HEK293 (cell line): ENCODE results near the gene RNF10.
A peak's percentile ranks its signal among the peaks of the same experiment; 100 is the strongest.

Source experiments
- CTCF ChIA-PET: fragments of 350-600 bp; formaldehyde crosslinking; extraction: SDS; loops from one replicate; lab custom pipeline; 2021; ENCODE audit warnings: antibody characterized with exemption; lab: Yijun Ruan, JAX
- POLR2A ChIA-PET: fragments of 300-600 bp; formaldehyde crosslinking; extraction: SDS; loops from one replicate; lab custom pipeline; 2020; ENCODE audit warnings: antibody characterized with exemption, inconsistent platforms; lab: Yijun Ruan, JAX
- H3K27ac ChIP-seq: fragments of 200-500 bp; sonication (Bioruptor generic); 2 replicates; pipeline ENCODE4 v1.5.1; 2014; ENCODE audit warnings: low read depth, low read length, control low read depth, inconsistent platforms; ENCODE audit errors: extremely low read depth
- H3K36me3 ChIP-seq, 2 experiments: fragments of 200-500 bp in 1 of 2; sonication (Bioruptor generic) in 1 of 2; 1 replicate in 1 of 2; 2 replicates in 1 of 2; pipeline ENCODE4 v1.5.1; 2014 to 2017; ENCODE audit warnings: inconsistent platforms in 2 of 2, low read length in 2 of 2; ENCODE audit not compliant: control insufficient read depth in 2 of 2, insufficient read depth in 1 of 2
- H3K4me1 ChIP-seq: fragments of 200-500 bp; sonication (Bioruptor generic); 2 replicates; pipeline ENCODE4 v1.5.1; 2014; ENCODE audit warnings: mild to moderate bottlenecking, low read length, inconsistent platforms; ENCODE audit not compliant: control insufficient read depth, insufficient read depth
- H3K4me3 ChIP-seq: 2 replicates; pipeline ENCODE4 v1.5.1; 2011; ENCODE audit warnings: low read depth, mild to moderate bottlenecking, control low read depth, low read length, moderate library complexity
- H3K9me3 ChIP-seq: fragments of 200-500 bp; sonication (Bioruptor generic); 2 replicates; pipeline ENCODE4 v1.5.1; 2014; ENCODE audit warnings: low read depth, low read length, inconsistent platforms; ENCODE audit not compliant: control insufficient read depth, insufficient read depth
- KLF7 ChIP-seq: fragments of 450-650 bp; formaldehyde crosslinking; IDR thresholded peaks from 2 replicates; pipeline ENCODE4 v1.5.1; 2016; ENCODE audit warnings: missing biosample characterization, missing genetic modification characterization, borderline replicate concordance
- MEIS1 ChIP-seq: sonication (generic); formaldehyde crosslinking; IDR thresholded peaks from 2 replicates; pipeline ENCODE4 v1.8.1; 2022; ENCODE audit warnings: missing genetic modification reagents, mild to moderate bottlenecking, borderline replicate concordance
- OSR2 ChIP-seq: fragments of 450-650 bp; formaldehyde crosslinking; IDR thresholded peaks from 2 replicates; pipeline ENCODE4 v1.5.1; 2016; ENCODE audit warnings: missing biosample characterization, missing genetic modification characterization
- ZNF146 ChIP-seq: fragments of 450-650 bp; formaldehyde crosslinking; IDR thresholded peaks from 2 replicates; pipeline ENCODE4 v1.5.1; 2016; ENCODE audit warnings: missing biosample characterization, missing genetic modification characterization
- ZNF169 ChIP-seq: fragments of 450-650 bp; formaldehyde crosslinking; IDR thresholded peaks from 2 replicates; pipeline ENCODE4 v1.5.1; 2016; ENCODE audit warnings: missing biosample characterization, missing genetic modification characterization
- ZNF18 ChIP-seq: fragments of 450-650 bp; formaldehyde crosslinking; IDR thresholded peaks from 2 replicates; pipeline ENCODE4 v1.5.1; 2016; ENCODE audit warnings: missing biosample characterization, missing genetic modification characterization
- ZNF274 ChIP-seq, 2 experiments: fragments of 200-500 bp in 1 of 2; fragments of 450-650 bp in 1 of 2; sonication (Bioruptor generic) in 1 of 2; formaldehyde crosslinking in 1 of 2; IDR thresholded peaks; 2 replicates each; pipeline versions ENCODE4 v1.5.1 to v1.6.1; 2014 to 2016; ENCODE audit warnings: borderline replicate concordance in 1 of 2, inconsistent platforms in 1 of 2, low read length in 1 of 2, missing biosample characterization in 1 of 2, missing genetic modification characterization in 1 of 2
- ZNF311 ChIP-seq: fragments of 450-650 bp; formaldehyde crosslinking; IDR thresholded peaks from 2 replicates; pipeline ENCODE4 v1.5.1; 2017; ENCODE audit warnings: missing biosample characterization, missing genetic modification characterization, borderline replicate concordance
- ZNF335 ChIP-seq: fragments of 450-650 bp; formaldehyde crosslinking; conservative IDR thresholded peaks from 2 replicates; pipeline ENCODE4 v1.5.1; 2016; ENCODE audit warnings: missing biosample characterization, missing genetic modification characterization
- ZNF48 ChIP-seq: fragments of 450-650 bp; formaldehyde crosslinking; IDR thresholded peaks from 2 replicates; pipeline ENCODE4 v1.5.1; 2016; ENCODE audit warnings: missing biosample characterization, missing genetic modification characterization
- ZNF529 ChIP-seq: fragments of 450-650 bp; formaldehyde crosslinking; IDR thresholded peaks from 2 replicates; pipeline ENCODE4 v1.5.1; 2017; ENCODE audit warnings: missing genetic modification characterization, missing biosample characterization; ENCODE audit not compliant: insufficient replicate concordance
- ZNF610 ChIP-seq: fragments of 450-650 bp; formaldehyde crosslinking; IDR thresholded peaks from 2 replicates; pipeline ENCODE4 v1.5.1; 2016; ENCODE audit warnings: missing biosample characterization, missing genetic modification characterization, borderline replicate concordance
- ZSCAN30 ChIP-seq: fragments of 450-650 bp; IDR thresholded peaks from 2 replicates; pipeline ENCODE4 v1.5.1; 2018; ENCODE audit warnings: missing biosample characterization, mild to moderate bottlenecking, missing genetic modification characterization, moderate library complexity
- TF ChIP-seq, protein P1 (sequence below): fragments of 450-650 bp; formaldehyde crosslinking; IDR thresholded peaks from 2 replicates; pipeline ENCODE4 v1.5.1; 2017; ENCODE audit warnings: missing biosample characterization, missing genetic modification characterization
- TF ChIP-seq, protein P2 (sequence below): fragments of 450-650 bp; formaldehyde crosslinking; IDR thresholded peaks from 2 replicates; pipeline ENCODE4 v1.5.1; 2017; ENCODE audit warnings: missing biosample characterization, missing genetic modification characterization

Gene RNF10

DNA sequence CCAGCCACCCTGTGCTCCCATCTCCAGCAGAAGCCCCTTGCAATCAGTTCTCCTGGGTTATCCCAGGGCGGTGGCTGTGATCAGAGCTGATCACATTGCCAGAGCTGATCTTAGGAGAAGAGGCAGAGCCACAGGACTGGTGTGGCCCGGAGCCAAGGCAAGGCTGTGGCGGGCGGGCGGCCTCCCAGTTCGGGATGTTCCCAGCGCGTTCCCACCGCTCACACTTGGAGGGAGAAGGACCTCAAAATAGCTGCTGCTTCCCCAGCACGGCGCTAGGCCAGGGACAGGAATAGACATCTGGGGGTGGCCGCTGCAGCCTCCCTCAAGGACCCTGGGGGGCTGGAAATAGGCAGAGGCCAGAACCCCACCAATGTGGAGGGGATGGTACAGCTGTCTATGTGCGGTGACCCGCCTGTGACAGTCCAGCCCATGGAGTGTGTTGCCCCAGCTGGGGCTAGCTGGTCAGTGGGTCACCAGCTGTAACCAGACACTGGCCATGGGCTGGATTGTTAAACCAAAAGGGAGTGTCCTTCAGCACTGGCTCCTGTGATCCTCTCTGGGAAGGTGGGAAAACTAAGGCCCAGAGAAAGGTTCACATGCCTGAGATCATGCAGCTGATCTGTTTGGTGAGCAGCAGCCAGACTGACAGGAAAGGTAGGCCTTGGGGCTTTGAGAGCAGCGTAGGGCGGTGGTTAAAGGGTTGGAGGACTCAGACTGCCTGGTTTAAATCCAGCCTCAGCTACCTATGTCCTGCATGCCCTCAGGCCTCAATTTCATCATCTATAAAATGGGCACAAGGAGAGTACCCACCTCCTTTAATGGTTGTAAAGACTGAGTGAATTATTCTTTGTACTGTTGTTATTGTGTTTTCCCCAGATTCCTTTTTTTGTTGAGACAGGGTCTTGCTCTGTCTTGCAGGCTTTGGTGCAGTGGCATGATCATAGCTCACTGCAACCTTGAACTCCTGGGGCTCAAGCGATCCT lies 55.1 kb downstream of the RNF10 start:
- H3K9me3 ChIP-seq: no peaks in the 10 kb centered on the region
- TF ChIP-seq ZNF18 (tag by site-specific recombination) (peak; percentile 76), MEIS1 (CRISPR knock-in tag) (no peak)
- TF ChIP-seq, all 188 proteins: peak for 1
- Histone ChIP-seq H3K4me3 (no peak overlapping the region), H3K27ac (no peak overlapping the region), H3K36me3 (no peaks in the 10 kb centered on the region), H3K4me1 (no peaks in the 10 kb centered on the region)
- CTCF ChIA-PET: interaction anchor here (0.9 to 3.3 kb wide), 2 partner anchors 60 to 382 kb away, joined by 3 to 16 read pairs; no protein-coding TSS in a partner anchor
- POLR2A ChIA-PET: interaction anchor here (0.6 to 1.1 kb wide), 2 partner anchors 8 to 751 kb away, joined by 3 read pairs; partner anchors contain the start of gene POP5

GRCh38 chr12:120590741-120591407 lies 56.7 kb downstream of the RNF10 start:
- Histone ChIP-seq H3K4me3 (no peak overlapping the region), H3K9me3 (no peaks in the 10 kb centered on the region)
- POLR2A ChIA-PET: no interaction called here
- CTCF ChIA-PET: interaction anchor here (0.5 to 0.7 kb wide), 3 partner anchors 23 to 1122 kb away, joined by 3 read pairs; partner anchors contain the start of gene TMEM120B
- TF ChIP-seq ZNF169 (no peak), ZNF335 (tag by site-specific recombination) (peak; percentile 56; the same call in 1 of the 2 replicates)
- TF ChIP-seq, all 188 proteins: peak for 1
- Histone ChIP-seq H3K4me1 (no peaks in the 10 kb centered on the region), H3K36me3 (no peaks in the 10 kb centered on the region), H3K27ac (no peak overlapping the region)

GRCh38 chr12:120592121-120593049 lies 58.2 kb downstream of the RNF10 start:
- Histone ChIP-seq H3K4me1 (no peaks in the 10 kb centered on the region), H3K9me3 (no peaks in the 10 kb centered on the region), H3K4me3 (no peak overlapping the region), H3K36me3 (no peaks in the 10 kb centered on the region), H3K27ac (no peak overlapping the region)
- TF ChIP-seq ZNF146 (tag by site-specific recombination): peak; percentile 97
- TF ChIP-seq, protein P1, sequence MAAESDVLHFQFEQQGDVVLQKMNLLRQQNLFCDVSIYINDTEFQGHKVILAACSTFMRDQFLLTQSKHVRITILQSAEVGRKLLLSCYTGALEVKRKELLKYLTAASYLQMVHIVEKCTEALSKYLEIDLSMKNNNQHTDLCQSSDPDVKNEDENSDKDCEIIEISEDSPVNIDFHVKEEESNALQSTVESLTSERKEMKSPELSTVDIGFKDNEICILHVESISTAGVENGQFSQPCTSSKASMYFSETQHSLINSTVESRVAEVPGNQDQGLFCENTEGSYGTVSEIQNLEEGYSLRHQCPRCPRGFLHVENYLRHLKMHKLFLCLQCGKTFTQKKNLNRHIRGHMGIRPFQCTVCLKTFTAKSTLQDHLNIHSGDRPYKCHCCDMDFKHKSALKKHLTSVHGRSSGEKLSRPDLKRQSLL (tag by site-specific recombination): no peak
- POLR2A ChIA-PET: no interaction called here
- CTCF ChIA-PET: interaction anchor here (1.2 kb wide), 1 partner anchor 9 kb away, joined by 3 read pairs; no protein-coding TSS in a partner anchor

DNA sequence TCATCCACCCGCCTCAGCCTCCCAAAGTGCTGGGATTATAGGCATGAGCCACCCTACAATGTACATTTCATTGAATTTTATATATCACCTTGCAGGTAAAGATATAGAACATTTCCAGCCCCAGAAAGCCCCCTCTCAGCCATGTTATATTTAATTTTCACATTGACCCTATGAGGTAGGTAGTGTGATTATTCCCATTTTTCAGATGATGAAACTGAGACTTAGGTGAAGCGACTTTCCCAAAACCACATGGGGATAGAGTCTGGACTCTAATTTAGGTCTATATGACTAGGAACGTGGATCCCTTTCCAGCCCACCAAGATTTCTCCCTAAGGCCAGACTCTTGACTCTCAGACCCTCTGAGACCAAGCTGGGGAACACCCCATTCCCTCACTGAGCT lies 62.7 kb downstream of the RNF10 start:
- no peak overlapping the region for H3K27ac ChIP-seq
- CTCF ChIA-PET: interaction anchor here (0.6 kb wide), 1 partner anchor 162 kb away, joined by 3 read pairs; no protein-coding TSS in a partner anchor
- POLR2A ChIA-PET: interaction anchor here (0.5 to 2.2 kb wide), 2 partner anchors 16 to 84 kb away, joined by 3 to 6 read pairs; partner anchors contain the start of gene POP5
- H3K4me1 ChIP-seq: no peaks in the 10 kb centered on the region
- no peak overlapping the region for H3K4me3 ChIP-seq
- H3K9me3 ChIP-seq: no peaks in the 10 kb centered on the region
- no peaks in the 10 kb centered on the region for H3K36me3 ChIP-seq
- TF ChIP-seq ZSCAN30 (tag by site-specific recombination) (no peak), ZNF529 (no peak), ZNF311 (no peak), OSR2 (tag by site-specific recombination) (no peak), ZNF274 (IDR thresholded peaks at IDR 0.05; ENCODE audit: low read length) (no peak), ZNF274 (tag by site-specific recombination; IDR thresholded peaks at IDR 0.05; ENCODE audit: borderline replicate concordance) (no peak), ZNF48 (tag by site-specific recombination) (no peak), KLF7 (tag by site-specific recombination) (no peak), ZNF18 (tag by site-specific recombination) (no peak), ZNF610 (tag by site-specific recombination) (no peak)
- TF ChIP-seq, protein P2, sequence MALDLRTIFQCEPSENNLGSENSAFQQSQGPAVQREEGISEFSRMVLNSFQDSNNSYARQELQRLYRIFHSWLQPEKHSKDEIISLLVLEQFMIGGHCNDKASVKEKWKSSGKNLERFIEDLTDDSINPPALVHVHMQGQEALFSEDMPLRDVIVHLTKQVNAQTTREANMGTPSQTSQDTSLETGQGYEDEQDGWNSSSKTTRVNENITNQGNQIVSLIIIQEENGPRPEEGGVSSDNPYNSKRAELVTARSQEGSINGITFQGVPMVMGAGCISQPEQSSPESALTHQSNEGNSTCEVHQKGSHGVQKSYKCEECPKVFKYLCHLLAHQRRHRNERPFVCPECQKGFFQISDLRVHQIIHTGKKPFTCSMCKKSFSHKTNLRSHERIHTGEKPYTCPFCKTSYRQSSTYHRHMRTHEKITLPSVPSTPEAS (tag by site-specific recombination): no peak
